GM12878 (cell line): Measurements from ENCODE around the gene SIDT2.
"Not testable (repeated sequence)": the region's sequence is repeated elsewhere in the genome, so short reads cannot be mapped to it uniquely, and the experiment has no call there.

Source experiments
- CHD1 ChIP-seq: IDR thresholded peaks from 2 replicates; pipeline ENCODE4 v1.6.1; 2012; ENCODE audit warnings: low read depth, low read length, improper control_type of control experiment
- IKZF2 ChIP-seq, 2 experiments: fragments of 450-650 bp; IDR thresholded peaks; 2 replicates each; pipeline ENCODE4 v1.6.1; 2017; ENCODE audit warnings: mild to moderate bottlenecking in 2 of 2, moderate library complexity in 2 of 2
- JUND ChIP-seq: IDR thresholded peaks from 2 replicates; pipeline ENCODE4 v1.6.1; 2012; ENCODE audit warnings: low read depth, mild to moderate bottlenecking, low read length, improper control_type of control experiment, moderate library complexity
- NBN ChIP-seq: fragments of 450-650 bp; IDR thresholded peaks from 2 replicates; pipeline ENCODE4 v1.6.1; 2016
- NFYB ChIP-seq: IDR thresholded peaks from 2 replicates; pipeline ENCODE4 v1.6.1; 2011; ENCODE audit warnings: low read depth, mild to moderate bottlenecking, low read length, improper control_type of control experiment, moderate library complexity; ENCODE audit not compliant: insufficient read depth
- POLR2AphosphoS5 ChIP-seq: IDR thresholded peaks from 2 replicates; pipeline ENCODE4 v1.6.1; 2011; ENCODE audit warnings: mild to moderate bottlenecking, low read length, inconsistent platforms
- SUZ12 ChIP-seq: fragments of 200-600 bp; sonication (generic); IDR thresholded peaks from one replicate; pipeline ENCODE4 v1.6.1; 2018; ENCODE audit warnings: antibody characterized with exemption, mild to moderate bottlenecking; ENCODE audit not compliant: unreplicated experiment
- TCF12 ChIP-seq: IDR thresholded peaks from 2 replicates; pipeline ENCODE4 v1.6.1; 2011; ENCODE audit warnings: low read depth, mild to moderate bottlenecking, low read length
- ZNF24 ChIP-seq: fragments of 450-650 bp; IDR thresholded peaks from 2 replicates; pipeline ENCODE4 v1.6.1; 2017; ENCODE audit warnings: antibody characterized with exemption, mild to moderate bottlenecking
- TF ChIP-seq, protein P1 (sequence below): fragments of 150-350 bp; IDR thresholded peaks from 2 replicates; pipeline ENCODE4 v1.6.1; 2016; ENCODE audit warnings: low read depth, low read length

DNA sequence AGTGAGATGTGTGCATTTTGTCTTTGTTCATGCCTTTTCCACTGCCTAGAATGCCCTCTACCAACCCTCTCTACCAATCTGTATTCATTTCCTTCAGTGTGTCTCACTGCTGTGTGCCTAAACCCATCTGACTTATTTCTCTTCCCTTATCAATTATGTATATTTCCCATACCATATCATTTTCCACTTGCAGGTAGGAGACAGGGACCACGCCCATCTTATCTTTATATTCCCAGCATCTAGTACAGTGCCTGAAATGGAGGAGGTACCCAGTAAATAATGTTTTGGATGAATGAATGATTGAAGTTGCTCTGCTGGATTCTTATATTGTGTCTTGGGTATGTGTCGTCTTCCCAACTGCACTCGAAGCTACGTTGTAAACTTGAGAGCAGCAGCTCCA is 43.6 kb upstream of the SIDT2 start:
- not testable (repeated sequence) for TF ChIP-seq CHD1; SUZ12; NFYB; TCF12; NBN; IKZF2 (IDR thresholded peaks at IDR 0.05); ZNF24; POLR2AphosphoS5; JUND
- TF ChIP-seq, protein P1, sequence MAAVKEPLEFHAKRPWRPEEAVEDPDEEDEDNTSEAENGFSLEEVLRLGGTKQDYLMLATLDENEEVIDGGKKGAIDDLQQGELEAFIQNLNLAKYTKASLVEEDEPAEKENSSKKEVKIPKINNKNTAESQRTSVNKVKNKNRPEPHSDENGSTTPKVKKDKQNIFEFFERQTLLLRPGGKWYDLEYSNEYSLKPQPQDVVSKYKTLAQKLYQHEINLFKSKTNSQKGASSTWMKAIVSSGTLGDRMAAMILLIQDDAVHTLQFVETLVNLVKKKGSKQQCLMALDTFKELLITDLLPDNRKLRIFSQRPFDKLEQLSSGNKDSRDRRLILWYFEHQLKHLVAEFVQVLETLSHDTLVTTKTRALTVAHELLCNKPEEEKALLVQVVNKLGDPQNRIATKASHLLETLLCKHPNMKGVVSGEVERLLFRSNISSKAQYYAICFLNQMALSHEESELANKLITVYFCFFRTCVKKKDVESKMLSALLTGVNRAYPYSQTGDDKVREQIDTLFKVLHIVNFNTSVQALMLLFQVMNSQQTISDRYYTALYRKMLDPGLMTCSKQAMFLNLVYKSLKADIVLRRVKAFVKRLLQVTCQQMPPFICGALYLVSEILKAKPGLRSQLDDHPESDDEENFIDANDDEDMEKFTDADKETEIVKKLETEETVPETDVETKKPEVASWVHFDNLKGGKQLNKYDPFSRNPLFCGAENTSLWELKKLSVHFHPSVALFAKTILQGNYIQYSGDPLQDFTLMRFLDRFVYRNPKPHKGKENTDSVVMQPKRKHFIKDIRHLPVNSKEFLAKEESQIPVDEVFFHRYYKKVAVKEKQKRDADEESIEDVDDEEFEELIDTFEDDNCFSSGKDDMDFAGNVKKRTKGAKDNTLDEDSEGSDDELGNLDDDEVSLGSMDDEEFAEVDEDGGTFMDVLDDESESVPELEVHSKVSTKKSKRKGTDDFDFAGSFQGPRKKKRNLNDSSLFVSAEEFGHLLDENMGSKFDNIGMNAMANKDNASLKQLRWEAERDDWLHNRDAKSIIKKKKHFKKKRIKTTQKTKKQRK, result not testable (repeated sequence)
